ENCODE results near the gene SMARCAL1. TPM values are rescaled to one million over a fixed set of nuclear protein-coding genes. Genes with fewer than 3 reads are reported as not detected.

The SMARCAL1 gene
- total RNA-seq, 1 experiment from 2014 or later: 24.1 TPM

GRCh38 chr2:216486271-216486670, 74.0 kb downstream of the SMARCAL1 start:
- no peaks in the 10 kb centered on the region for H3K9me3 Mint-ChIP-seq (ENCODE audit: unreplicated experiment)
- no peaks in the 10 kb centered on the region for H3K36me3 ChIP-seq (ENCODE audit: control insufficient read depth, insufficient read depth, low read length)
- no peak overlapping the region for H3K4me3 ChIP-seq (ENCODE audit: low read depth, low read length)
- H3K27me3 Mint-ChIP-seq (ENCODE audit: insufficient read depth, unreplicated experiment): no peaks in the 10 kb centered on the region
- no peaks in the 10 kb centered on the region for H3K36me3 Mint-ChIP-seq (ENCODE audit: insufficient read depth, unreplicated experiment)
- ChIA-PET POLR2A (interaction anchor here (1.5 kb wide), 1 partner anchor 12 kb away, joined by 4 read pairs; the partner anchor contains the start of gene RPL37A), CTCF (no interaction called here)
- no peaks in the 10 kb centered on the region for H3K4me1 Mint-ChIP-seq (ENCODE audit: low read depth, unreplicated experiment)
- intact Hi-C loops (cut with micrococcal nuclease; ENCODE audit: unreplicated experiment): no loop called here
- no TSS peak for BruUV-seq (replicated peaks)
- H3K27ac Mint-ChIP-seq (ENCODE audit: unreplicated experiment): no peak overlapping the region
- TF ChIP-seq CTCF (IDR thresholded peaks at IDR 0.05; ENCODE audit: insufficient read depth in 1 of 2, low read depth in 1 of 2, low read length in 1 of 2, severe bottlenecking in 1 of 2, unreplicated experiment in 1 of 2): no peak
- DNase-seq: no peak
- H3K4me1 ChIP-seq: no peaks in the 10 kb centered on the region
- H3K9me3 ChIP-seq: no peaks in the 10 kb centered on the region
- H3K27me3 ChIP-seq (replicated peaks; ENCODE audit: control insufficient read depth, insufficient read depth, low read length): no peaks in the 10 kb centered on the region
- no peak overlapping the region for H3K4me3 Mint-ChIP-seq (ENCODE audit: unreplicated experiment)

- DNase-seq: no peak
- intact Hi-C loops (cut with micrococcal nuclease; ENCODE audit: unreplicated experiment): no loop called here
- Histone ChIP-seq H3K4me1 (no peaks in the 10 kb centered on the region), H3K36me3 (ENCODE audit: control insufficient read depth, insufficient read depth, low read length) (no peaks in the 10 kb centered on the region), H3K9me3 (no peaks in the 10 kb centered on the region), H3K4me3 (ENCODE audit: low read depth, low read length) (no peak overlapping the region), H3K27me3 (replicated peaks; ENCODE audit: control insufficient read depth, insufficient read depth, low read length) (no peaks in the 10 kb centered on the region)
- Mint-ChIP-seq H3K27ac (ENCODE audit: unreplicated experiment) (no peak overlapping the region), H3K4me1 (ENCODE audit: low read depth, unreplicated experiment) (no peaks in the 10 kb centered on the region), H3K9me3 (ENCODE audit: unreplicated experiment) (no peaks in the 10 kb centered on the region), H3K27me3 (ENCODE audit: insufficient read depth, unreplicated experiment) (no peaks in the 10 kb centered on the region), H3K4me3 (ENCODE audit: unreplicated experiment) (no peak overlapping the region), H3K36me3 (ENCODE audit: insufficient read depth, unreplicated experiment) (no peaks in the 10 kb centered on the region)
- BruUV-seq (replicated peaks): no TSS peak
- ChIA-PET CTCF (no interaction called here), POLR2A (interaction anchor here (1.5 kb wide), 1 partner anchor 12 kb away, joined by 4 read pairs; the partner anchor contains the start of gene RPL37A)
- TF ChIP-seq CTCF (IDR thresholded peaks at IDR 0.05; ENCODE audit: insufficient read depth in 1 of 2, low read depth in 1 of 2, low read length in 1 of 2, severe bottlenecking in 1 of 2, unreplicated experiment in 1 of 2): no peak
Measured at GRCh38 chr2:216486708-216487107, 74.4 kb downstream of the SMARCAL1 start.

GRCh38 chr2:216490061-216490460, 77.8 kb downstream of the SMARCAL1 start:
- no peaks in the 10 kb centered on the region for H3K9me3 ChIP-seq
- H3K27ac Mint-ChIP-seq (ENCODE audit: unreplicated experiment): no peak overlapping the region
- BruUV-seq (replicated peaks): no TSS peak
- H3K4me3 ChIP-seq (ENCODE audit: low read depth, low read length): no peak overlapping the region
- no peak overlapping the region for H3K4me3 Mint-ChIP-seq (ENCODE audit: unreplicated experiment)
- H3K4me1 ChIP-seq: no peaks in the 10 kb centered on the region; the same call in 1 of the 2 replicates
- H3K9me3 Mint-ChIP-seq (ENCODE audit: unreplicated experiment): no peaks in the 10 kb centered on the region
- no peaks in the 10 kb centered on the region for H3K36me3 ChIP-seq (ENCODE audit: control insufficient read depth, insufficient read depth, low read length)
- intact Hi-C loops (cut with micrococcal nuclease; ENCODE audit: unreplicated experiment): loop anchor here (10.0 kb wide), 1 partner anchor 375 kb away; no protein-coding TSS in a partner anchor
- ChIA-PET POLR2A (no interaction called here), CTCF (no interaction called here)
- no peaks in the 10 kb centered on the region for H3K27me3 Mint-ChIP-seq (ENCODE audit: insufficient read depth, unreplicated experiment)
- DNase-seq: no peak
- TF ChIP-seq CTCF (IDR thresholded peaks at IDR 0.05; ENCODE audit: insufficient read depth in 1 of 2, low read depth in 1 of 2, low read length in 1 of 2, severe bottlenecking in 1 of 2, unreplicated experiment in 1 of 2): no peak
- no peaks in the 10 kb centered on the region for H3K27me3 ChIP-seq (replicated peaks; ENCODE audit: control insufficient read depth, insufficient read depth, low read length)
- no peaks in the 10 kb centered on the region for H3K36me3 Mint-ChIP-seq (ENCODE audit: insufficient read depth, unreplicated experiment)
- H3K4me1 Mint-ChIP-seq (ENCODE audit: low read depth, unreplicated experiment): no peaks in the 10 kb centered on the region
